RCC 7860 (cell line): Measurements from ENCODE around the gene LIPC.
A peak's percentile ranks its signal among the peaks of the same experiment; 100 is the strongest.

Experiments used
- DNase-seq: peaks from one replicate; pipeline ENCODE4 v3.0.0-alpha.2; 2015; ENCODE audit warnings: low spot score
- FAIRE-seq: peaks from 2 replicates; lab custom pipeline; 2012; peaks lifted over from hg19 to GRCh38; lab: Jason Lieb, UNC

The LIPC gene

DNA sequence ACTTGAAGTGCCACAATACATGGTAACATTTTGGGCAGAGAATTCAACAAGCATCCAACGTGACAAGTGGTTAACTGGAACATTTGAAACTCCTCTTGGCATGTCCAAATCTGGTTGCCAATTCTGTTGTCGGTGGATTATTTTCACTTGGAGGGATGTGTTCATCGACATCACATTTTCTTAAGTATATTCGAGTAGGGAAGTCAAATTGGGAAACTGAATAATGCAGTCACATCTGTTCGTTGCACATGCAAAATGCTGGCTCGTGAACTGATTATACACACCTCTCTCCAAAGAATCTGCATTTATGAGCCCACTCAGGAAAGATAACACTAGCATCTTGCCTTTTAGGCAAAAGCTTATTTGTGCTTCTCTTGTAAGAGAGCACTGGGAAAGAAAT lies 139.7 kb downstream of the LIPC start:
- DNase-seq (no peak), FAIRE-seq (no peak)

DNA sequence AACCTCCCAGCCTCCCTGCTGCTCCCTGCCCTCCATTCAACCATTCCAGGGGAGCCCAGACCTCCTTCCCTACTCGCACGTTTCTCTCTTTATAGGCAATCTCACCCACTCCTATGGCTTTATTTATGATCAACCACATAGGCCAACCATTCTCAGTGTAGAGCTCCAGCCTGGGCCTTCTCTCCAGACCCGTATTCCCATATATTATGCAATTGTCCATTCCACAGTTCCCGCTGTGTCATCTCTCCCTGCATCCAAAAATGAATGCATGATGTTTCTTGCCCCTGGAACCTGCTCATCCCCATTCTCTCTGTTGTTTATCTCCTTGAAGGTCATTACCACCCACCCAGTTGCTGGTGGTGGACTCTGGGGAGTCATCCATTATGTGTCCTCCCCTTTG lies 140.7 kb downstream of the LIPC start:
- FAIRE-seq (no peak), DNase-seq (no peak)

DNA sequence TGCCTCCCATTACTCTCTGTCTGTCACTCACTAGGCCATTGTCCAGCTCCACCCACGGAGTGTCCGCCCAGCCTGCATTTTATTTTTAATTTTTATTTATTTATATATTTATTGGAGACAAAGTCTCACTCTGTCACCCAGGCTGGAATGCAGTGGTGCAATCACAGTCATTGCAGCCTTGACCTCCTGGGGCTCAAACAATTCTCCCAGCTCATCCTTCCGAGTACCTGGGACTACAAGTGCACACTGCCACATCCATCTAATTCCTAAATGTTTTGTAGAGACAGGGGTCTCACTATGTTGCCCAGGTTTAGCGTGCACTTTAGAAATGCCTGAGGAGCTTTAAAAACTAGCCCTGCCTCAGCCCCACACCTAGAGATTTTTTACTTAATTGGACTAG lies 141.5 kb downstream of the LIPC start:
- no peak for DNase-seq
- FAIRE-seq: no peak

DNA sequence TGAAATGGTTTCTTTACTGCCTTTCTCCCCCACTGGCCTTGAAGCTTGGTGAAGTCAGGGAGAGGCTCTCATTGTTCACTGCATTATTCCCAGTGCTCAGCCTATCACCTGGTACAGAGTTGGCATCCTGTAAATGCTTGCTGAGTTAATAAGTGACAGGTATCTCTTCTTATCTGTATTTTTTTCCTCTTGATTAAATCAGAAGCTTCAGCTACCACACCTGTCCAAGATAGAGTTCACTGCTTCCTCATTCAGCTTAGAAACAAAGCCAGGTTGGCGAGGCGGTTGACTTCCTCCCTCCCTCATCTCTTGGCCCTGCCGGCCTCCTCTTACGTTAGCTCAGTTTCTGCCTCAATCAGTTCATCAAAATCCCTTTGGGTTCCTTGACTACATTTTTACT lies 142.8 kb downstream of the LIPC start:
- DNase-seq: no peak
- FAIRE-seq: no peak

DNA sequence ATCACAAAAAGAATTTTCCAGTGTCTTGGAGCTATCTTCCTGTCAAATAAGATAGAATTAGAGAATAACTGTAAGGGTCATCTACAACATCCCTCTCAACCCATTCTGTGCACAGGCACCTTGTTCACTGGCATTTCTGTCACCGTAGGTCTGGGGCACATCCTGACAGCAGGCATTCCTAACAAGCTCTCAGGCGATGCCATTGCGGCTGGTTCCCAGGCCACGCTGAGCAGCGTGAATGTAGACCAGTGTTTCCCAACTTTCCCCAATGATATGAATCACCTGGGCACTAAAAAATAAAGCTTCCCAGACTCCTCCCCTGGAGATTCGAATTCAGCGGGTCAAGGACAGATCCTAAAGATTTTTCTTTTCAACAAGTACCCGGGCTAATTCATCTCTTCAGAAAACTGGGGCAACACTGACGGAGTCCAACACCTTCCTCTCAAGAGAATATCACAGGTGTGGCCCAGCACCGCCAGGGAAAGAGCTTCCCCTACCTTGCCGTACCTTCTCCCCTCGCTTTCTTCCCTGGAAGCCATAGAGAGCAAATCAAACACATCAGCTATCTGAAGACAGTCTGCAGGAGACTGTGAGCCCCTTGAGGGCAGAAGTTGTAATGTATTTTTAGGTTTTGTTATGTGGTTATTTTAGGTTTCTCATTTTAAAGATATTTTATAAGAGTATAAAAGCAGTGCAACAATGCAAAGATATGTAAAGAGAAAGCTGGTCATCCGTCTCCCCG lies 143.4 kb downstream of the LIPC start:
- no peak for FAIRE-seq
- no peak for DNase-seq

DNA sequence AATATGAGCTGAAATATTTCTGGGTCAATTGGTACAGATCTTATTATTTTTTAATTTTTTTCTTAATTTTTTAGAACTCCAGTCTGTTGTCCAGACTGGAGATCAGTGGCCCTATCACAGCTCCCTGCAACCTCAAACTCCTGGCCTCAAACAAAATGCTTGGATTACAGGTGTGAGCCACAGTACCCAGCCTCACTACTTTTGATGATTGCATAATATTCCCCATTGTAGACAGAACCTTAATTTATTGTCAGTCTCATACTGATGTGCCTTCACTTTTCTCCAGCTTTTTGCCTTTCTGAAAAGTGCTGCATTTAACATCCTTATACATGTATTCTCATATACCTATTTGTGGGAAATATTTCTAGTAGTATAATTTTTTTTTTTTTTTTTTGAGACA lies 144.9 kb downstream of the LIPC start:
- DNase-seq (no peak), FAIRE-seq (no peak)

DNA sequence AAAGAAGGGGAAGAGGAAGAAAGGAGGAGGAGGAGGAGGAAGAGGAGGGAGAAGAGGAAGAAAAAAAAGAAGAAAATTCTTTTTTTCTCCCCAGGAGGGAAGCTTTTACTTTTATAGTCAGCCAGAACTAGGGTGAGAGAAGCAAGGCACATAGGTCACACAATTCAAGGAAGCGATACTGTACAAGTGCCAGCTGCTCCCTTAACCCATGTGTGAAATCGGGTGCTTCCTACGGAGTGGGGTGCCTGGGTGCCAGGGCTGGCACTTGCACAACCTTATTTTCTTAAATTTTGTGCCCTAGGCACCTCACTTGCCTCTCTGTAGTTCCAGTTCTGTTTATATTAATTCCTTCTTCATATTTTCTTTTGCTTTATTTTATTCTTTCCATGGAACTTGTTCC lies 150.4 kb downstream of the LIPC start:
- FAIRE-seq (no peak), DNase-seq (no peak)

DNA sequence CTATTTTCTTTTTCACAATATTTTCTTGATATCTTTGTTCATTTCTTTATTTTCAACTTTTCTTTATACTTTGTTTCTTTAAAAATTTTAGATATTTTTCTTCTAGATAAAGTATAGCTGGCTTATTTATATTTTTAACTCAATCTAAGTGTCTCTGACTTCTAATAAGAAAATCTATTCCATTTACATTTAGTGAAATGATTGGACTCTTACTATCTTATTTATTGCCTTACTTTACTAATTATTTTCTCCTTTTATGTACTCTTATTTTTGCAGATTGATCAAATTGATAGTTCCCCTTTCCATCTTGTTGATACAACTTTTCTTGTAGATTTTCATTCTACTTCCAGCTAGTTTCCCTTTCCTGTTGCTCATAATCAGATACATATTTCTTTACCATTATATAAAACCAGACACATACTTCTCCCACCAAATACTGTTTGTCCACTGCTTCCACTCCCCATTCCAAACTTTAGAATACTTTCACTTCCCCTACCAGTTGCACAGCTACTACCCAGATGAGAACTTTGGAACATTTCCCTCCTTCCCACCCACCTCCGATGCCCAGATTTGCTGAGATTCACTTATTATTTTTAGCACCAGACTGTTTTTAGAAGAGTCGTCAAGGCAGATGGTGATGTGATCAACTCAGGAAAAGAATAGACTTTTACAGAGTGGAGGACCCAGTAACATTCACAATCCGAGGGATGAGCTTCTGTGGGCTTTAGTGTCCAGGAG lies 151.5 kb downstream of the LIPC start:
- FAIRE-seq: peak; percentile 50
- DNase-seq: no peak

DNA sequence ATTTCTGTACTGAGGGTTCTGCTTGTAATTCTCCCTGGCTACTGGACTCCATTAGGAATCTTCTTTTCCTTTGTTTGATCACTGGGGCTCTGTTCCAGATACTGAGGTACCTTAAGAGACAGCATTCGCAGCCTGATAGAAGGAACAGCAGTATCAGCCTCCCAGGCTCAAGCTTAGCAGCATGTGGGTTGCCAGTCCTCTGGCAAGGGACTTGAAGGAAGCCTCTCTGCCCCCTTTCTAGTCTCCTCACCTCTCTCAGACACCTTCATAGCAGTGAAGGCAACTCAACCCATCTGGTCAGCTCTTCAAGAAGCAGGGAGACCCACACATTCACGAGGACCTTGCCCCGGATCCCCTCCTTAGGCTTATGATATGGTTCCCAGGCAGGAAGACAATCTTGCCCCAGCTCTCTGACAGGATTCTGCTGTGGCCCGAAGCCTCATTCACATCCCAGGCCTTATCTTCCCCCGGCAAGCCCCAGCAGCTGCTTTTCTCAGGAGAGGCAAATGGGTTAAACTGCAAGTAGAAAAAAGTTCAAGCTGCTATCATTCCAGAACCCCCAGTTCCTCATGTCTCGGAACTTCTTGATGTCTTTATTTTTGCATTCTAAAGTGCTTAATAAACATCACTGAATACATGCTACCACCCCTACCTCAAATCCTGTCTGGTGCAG lies 153.1 kb downstream of the LIPC start:
- no peak for DNase-seq
- FAIRE-seq: no peak

DNA sequence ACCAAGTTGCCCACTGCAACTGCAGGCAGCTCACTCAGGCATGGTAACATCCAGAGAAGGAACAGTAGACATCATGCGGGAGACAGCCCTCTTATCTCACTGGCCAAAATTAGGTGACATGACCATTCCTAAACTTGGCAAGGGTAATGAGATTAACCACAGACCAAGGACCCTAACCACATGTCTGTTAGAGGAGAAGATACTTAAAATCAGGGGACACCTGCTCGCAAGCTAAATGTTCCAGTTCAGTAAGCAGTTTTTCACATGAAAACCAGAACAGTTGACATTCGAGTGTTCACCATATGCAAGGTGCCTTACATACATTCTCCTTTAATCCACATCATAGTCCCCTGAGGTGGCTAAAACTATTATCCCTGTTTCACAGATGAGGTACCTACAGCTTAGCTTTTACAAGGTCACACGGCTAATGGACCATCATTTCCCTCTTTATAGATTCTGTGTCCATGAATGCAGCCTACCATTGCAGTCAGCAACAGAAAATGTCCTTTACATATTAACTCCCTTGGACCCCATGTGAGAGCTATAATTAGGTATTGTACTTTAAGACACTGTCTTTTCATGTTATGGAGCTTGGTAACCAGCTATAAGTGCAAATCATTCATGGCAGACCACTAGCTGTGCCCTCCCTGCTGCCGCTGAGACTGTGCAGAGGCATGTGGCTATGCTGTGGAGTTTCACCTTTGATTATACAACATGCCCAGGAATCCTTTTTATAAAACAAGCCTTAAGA lies 154.1 kb downstream of the LIPC start:
- no peak for FAIRE-seq

DNA sequence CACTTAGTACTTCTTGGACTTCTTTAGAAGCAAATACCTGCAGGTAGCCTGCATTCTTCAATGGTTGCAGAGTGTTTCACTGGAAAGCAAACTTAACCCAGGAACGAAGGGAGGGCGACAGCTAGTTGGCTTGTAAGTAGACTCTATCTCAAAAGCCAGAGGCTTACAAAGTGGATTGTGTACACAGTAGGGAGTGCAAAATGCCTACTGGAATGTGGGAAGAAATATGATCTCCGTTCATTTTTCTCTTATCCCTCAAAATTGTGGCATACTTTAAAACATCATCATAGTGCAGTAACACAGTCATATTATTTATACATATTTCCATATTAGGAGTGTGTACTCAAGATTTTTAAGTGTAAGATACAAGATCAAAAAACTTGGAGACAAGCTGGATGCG lies 155.7 kb downstream of the LIPC start:
- FAIRE-seq (no peak), DNase-seq (no peak)

More for the DNA sequence above, 154.1 kb downstream of the LIPC start:
- DNase-seq: no peak

DNA sequence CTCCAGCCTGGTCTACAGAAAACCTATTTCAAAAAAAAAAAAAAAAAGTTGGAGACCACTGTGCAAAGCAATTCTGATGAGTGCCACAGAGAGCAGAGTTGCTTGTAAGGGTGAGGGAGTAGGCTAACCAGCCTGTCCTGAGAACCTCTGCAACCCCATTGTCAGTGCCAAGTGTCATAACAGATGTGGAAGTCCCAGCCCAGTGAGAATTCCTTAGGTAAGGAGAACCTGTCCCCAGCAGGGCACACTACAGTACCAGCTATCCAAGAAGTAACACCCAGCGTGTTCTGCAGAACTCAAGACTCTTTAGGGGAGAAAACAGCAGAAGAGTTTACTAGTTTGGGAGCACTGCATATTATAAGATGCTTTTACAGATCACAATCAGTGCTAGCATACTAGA lies 156.3 kb downstream of the LIPC start:
- FAIRE-seq: no peak
- no peak for DNase-seq

DNA sequence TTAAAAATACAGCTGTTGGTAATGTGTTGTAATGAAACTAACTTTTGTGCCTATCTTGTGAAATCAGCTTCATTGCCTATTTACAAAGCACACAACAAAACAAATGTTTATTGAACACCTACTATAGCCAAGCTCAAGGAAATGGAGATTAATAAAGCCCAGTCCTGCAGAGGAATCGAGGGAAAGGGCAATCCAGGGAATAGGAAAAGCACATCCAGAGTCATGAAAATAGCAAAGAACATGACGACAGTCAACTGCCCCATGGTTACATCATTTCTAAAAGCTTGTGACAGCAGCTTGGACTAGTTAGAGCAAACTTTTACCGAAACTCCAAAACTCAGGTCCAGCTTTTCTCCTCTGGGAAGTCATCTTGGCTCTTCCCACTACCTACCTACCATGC lies 157.3 kb downstream of the LIPC start:
- DNase-seq: no peak
- no peak for FAIRE-seq

DNA sequence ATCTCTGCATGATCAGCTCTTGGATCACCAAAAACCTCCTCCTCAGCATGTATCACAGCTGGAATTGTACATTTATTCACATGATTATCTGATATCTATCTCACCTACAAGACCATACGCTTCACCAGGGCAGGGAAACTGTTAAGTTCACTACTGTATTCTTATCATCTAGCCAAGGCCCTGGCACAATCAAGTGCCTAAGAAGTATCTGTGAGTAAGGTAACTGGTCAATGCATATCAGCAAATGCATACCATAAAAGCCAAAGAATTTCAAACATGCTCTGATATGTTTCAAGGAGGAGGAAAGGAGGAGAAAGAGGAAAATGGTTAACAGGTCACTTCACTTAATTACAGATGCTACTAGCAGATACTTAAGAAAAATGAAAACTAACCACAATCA lies 158.4 kb downstream of the LIPC start:
- DNase-seq (no peak), FAIRE-seq (no peak)

DNA sequence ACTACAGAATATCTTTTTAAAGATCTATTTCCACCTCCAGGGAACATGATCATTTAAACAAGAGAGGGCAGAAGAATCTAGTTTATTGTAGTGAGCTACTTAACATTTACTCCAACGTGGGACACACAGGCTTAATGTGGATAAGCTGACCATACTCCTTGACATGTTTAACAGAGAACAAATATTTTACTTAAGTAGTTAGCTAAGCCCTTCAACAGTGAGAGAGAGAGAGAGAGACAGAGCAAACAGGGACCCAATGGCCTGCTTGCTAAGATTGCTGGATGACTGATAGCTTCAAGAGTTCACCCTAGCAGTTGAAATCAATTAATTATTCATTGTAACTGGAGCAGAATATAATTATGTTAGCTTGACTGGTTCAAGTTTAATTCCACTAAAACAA lies 159.1 kb downstream of the LIPC start:
- DNase-seq (no peak), FAIRE-seq (no peak)

DNA sequence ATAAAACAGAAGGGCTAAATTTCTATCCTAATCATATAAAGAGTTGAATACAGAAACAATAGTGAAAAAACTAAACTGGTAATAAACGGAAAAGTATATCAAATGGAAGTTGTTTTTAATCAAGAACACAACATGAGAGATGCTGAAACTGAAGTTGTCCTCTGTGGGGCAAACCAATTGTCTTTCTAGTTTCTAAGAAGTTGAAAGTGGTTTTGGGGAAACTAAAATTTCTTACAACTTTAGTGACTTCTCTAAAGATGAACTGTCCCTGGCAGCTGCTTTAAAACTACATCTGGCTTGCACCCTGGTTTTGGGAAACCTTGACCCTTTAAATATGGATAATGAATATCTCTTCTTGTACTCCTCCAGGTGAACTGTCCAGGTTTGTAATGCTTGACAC lies 162.1 kb downstream of the LIPC start:
- FAIRE-seq (no peak), DNase-seq (no peak)

DNA sequence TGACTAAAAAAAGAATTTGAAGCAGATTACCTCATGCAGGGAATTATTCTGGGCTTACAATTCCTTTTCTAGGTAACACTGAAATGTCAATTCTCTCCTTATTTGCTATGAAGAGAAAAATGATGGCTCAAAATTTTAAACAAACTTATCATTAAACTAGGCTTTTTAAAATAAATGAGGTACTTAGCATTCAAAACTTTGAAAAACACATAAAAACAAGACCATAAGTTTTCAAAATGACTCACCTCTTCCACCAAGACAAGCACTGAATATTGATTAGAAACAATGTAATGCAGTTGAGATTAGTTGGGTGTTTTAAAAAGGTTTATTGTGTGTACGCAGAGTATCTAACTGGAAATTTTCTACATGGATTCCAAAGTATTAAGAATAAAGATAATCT lies 163.1 kb downstream of the LIPC start:
- FAIRE-seq (no peak), DNase-seq (no peak)

DNA sequence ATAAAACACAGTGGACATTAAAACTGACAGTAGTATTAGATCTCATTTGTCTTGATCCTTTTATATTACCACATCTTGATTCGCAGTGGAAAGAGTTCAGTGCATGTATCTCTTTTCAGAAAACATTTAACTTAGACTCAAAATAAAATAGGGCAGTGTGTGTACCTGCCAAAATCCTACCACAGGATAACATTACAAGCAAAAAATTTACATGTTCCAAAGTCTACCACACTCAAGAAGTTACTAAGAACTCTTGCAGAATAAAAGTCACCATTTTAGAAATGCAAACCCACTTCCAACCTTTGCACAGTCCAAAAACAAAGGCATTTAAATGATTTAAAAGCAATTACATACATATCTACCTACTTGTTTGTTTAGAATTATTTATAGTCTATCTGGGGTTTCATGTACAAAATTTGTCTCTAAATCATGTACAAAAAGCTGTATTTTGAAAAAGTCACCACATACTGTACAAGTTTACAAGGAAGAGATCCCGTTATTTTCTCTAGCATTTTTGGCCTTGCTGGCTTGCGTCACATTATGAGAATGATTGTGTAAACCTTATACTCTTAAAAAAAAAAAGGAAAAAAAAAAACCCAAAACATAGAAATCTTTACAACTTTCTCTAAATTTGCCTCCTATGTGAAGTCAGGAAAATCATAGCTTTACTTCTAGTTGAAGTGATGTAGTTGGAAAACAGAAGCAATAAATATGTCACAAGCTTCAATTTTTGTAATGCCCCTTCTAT lies 163.9 kb downstream of the LIPC start:
- no peak for FAIRE-seq
- DNase-seq: no peak

DNA sequence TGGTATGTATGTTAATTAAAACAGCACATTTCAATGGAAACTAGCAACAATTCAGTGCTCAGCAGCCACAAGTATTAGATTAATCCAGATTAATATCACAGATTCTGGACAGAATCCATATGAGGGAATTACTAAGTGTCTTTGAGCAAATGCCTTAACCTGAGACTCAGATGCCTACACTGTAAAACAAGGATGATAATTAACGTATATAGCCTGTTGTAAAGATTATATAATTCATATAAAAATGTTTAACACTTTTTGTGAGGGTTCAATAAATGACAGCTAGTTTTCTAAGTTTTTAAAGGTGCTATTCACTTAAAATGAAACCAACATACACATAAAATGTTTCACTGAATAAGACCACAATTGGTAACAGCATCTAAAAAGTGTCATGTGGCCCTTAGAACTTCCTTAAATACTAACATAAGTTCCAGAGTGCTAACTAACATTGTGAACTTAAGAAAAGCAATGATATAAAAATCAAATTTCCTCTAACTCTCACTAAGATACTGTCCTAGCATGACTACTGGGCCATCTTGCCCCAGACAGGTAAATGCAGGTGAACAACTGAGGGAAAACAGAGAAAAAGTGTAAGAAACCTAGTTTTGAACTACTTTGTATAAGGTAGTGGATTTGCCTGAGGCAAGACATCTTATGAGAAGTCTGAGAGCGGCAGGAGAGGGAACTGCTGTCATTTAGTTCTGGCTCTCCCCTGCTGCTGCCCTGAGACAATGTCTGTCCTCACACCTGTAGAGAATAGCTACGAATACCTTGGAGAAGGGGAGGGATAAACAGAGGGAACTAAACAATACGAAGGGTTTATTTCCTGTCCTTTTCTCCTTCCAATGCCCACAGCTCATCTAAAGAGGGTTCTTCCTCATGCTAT lies 166.4 kb downstream of the LIPC start:
- DNase-seq: no peak
- no peak for FAIRE-seq

DNA sequence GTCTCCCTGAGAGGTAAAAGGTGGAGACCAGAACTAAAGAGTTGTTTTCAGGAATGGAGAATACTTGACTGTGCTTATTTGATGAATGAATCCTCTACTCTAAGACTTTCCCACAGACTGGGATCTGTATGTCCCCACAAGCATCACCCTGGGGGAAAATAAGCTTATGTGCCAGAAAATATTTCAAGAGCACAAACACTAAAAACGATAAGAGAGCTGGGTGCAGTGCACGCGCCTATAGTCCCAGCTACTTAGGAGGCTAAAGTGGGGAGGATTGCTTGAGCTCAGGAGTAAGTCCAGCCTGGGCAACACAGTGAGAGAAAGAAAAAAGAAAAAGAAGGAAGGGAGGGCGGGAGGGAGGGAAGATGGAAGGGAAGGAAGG lies 167.0 kb downstream of the LIPC start:
- no peak for FAIRE-seq
- DNase-seq: no peak
